ENCODE data around the gene ALDH1A2.

Gene ALDH1A2

GRCh38 chr15:58053315-58054153 lies 12.0 kb downstream of the ALDH1A2 start:
- no peaks in the 10 kb centered on the region for H3K27me3 ChIP-seq (ENCODE audit: insufficient read depth, poor library complexity, severe bottlenecking)
- no peak overlapping the region for H3K27ac ChIP-seq (ENCODE audit: poor library complexity, severe bottlenecking)
- TF ChIP-seq CTCF (IDR thresholded peaks at IDR 0.05; ENCODE audit: poor library complexity, severe bottlenecking): no peak
- H3K4me3 ChIP-seq (ENCODE audit: severe bottlenecking): no peak overlapping the region
- no peaks in the 10 kb centered on the region for H3K36me3 ChIP-seq (ENCODE audit: low read depth)
- no peak for DNase-seq (ENCODE audit: low spot score)
- no peaks in the 10 kb centered on the region for H3K9me3 ChIP-seq (ENCODE audit: severe bottlenecking)
- peaks cover 5% of the 10 kb centered on the region for H3K4me1 ChIP-seq (ENCODE audit: insufficient read depth, poor library complexity, severe bottlenecking)
- ATAC-seq (ENCODE audit: low read depth): no peak

- H3K36me3 ChIP-seq (ENCODE audit: low read depth): no peaks in the 10 kb centered on the region
- H3K27ac ChIP-seq (ENCODE audit: poor library complexity, severe bottlenecking): no peak overlapping the region
- DNase-seq (ENCODE audit: low spot score): no peak
- H3K9me3 ChIP-seq (ENCODE audit: severe bottlenecking): no peaks in the 10 kb centered on the region
- no peak for TF ChIP-seq CTCF (IDR thresholded peaks at IDR 0.05; ENCODE audit: poor library complexity, severe bottlenecking)
- H3K27me3 ChIP-seq (ENCODE audit: insufficient read depth, poor library complexity, severe bottlenecking): no peaks in the 10 kb centered on the region
- peaks cover 1% of the 10 kb centered on the region for H3K4me1 ChIP-seq (ENCODE audit: insufficient read depth, poor library complexity, severe bottlenecking)
- no peak overlapping the region for H3K4me3 ChIP-seq (ENCODE audit: severe bottlenecking)
- no peak for ATAC-seq (ENCODE audit: low read depth)
These were observed 13.2 kb downstream of the ALDH1A2 start for GRCh38 chr15:58052334-58052733.

- DNase-seq (ENCODE audit: low spot score): no peak
- no peaks in the 10 kb centered on the region for H3K27me3 ChIP-seq (ENCODE audit: insufficient read depth, poor library complexity, severe bottlenecking)
- TF ChIP-seq CTCF (IDR thresholded peaks at IDR 0.05; ENCODE audit: poor library complexity, severe bottlenecking): no peak
- H3K36me3 ChIP-seq (ENCODE audit: low read depth): no peaks in the 10 kb centered on the region
- H3K9me3 ChIP-seq (ENCODE audit: severe bottlenecking): no peaks in the 10 kb centered on the region
- no peak overlapping the region for H3K4me3 ChIP-seq (ENCODE audit: severe bottlenecking)
- no peak overlapping the region for H3K27ac ChIP-seq (ENCODE audit: poor library complexity, severe bottlenecking)
- H3K4me1 ChIP-seq (ENCODE audit: insufficient read depth, poor library complexity, severe bottlenecking): no peaks in the 10 kb centered on the region
- ATAC-seq (ENCODE audit: low read depth): no peak
These were observed 15.8 kb downstream of the ALDH1A2 start for GRCh38 chr15:58049520-58050227.

- no peak for DNase-seq (ENCODE audit: low spot score)
- no peak for ATAC-seq (ENCODE audit: low read depth)
- Histone ChIP-seq H3K9me3 (ENCODE audit: severe bottlenecking) (no peaks in the 10 kb centered on the region), H3K4me3 (ENCODE audit: severe bottlenecking) (no peak overlapping the region), H3K27ac (ENCODE audit: poor library complexity, severe bottlenecking) (no peak overlapping the region), H3K36me3 (ENCODE audit: low read depth) (no peaks in the 10 kb centered on the region), H3K27me3 (ENCODE audit: insufficient read depth, poor library complexity, severe bottlenecking) (no peaks in the 10 kb centered on the region), H3K4me1 (ENCODE audit: insufficient read depth, poor library complexity, severe bottlenecking) (no peaks in the 10 kb centered on the region)
- no peak for TF ChIP-seq CTCF (IDR thresholded peaks at IDR 0.05; ENCODE audit: poor library complexity, severe bottlenecking)
These were observed 17.2 kb downstream of the ALDH1A2 start for GRCh38 chr15:58048261-58048660.
